HEK293 (cell line): Measurements from ENCODE around the gene ANO8.

Source experiments
- CTCF ChIA-PET: fragments of 350-600 bp; formaldehyde crosslinking; extraction: SDS; loops from one replicate; lab custom pipeline; 2021; ENCODE audit warnings: antibody characterized with exemption; lab: Yijun Ruan, JAX
- POLR2A ChIA-PET: fragments of 300-600 bp; formaldehyde crosslinking; extraction: SDS; loops from one replicate; lab custom pipeline; 2020; ENCODE audit warnings: antibody characterized with exemption, inconsistent platforms; lab: Yijun Ruan, JAX
- H3K27ac ChIP-seq: fragments of 200-500 bp; sonication (Bioruptor generic); 2 replicates; pipeline ENCODE4 v1.5.1; 2014; ENCODE audit warnings: low read depth, low read length, control low read depth, inconsistent platforms; ENCODE audit errors: extremely low read depth
- H3K36me3 ChIP-seq, 2 experiments: fragments of 200-500 bp in 1 of 2; sonication (Bioruptor generic) in 1 of 2; 1 replicate in 1 of 2; 2 replicates in 1 of 2; pipeline ENCODE4 v1.5.1; 2014 to 2017; ENCODE audit warnings: inconsistent platforms in 2 of 2, low read length in 2 of 2; ENCODE audit not compliant: control insufficient read depth in 2 of 2, insufficient read depth in 1 of 2
- H3K4me1 ChIP-seq: fragments of 200-500 bp; sonication (Bioruptor generic); 2 replicates; pipeline ENCODE4 v1.5.1; 2014; ENCODE audit warnings: mild to moderate bottlenecking, low read length, inconsistent platforms; ENCODE audit not compliant: control insufficient read depth, insufficient read depth
- H3K4me3 ChIP-seq: 2 replicates; pipeline ENCODE4 v1.5.1; 2011; ENCODE audit warnings: low read depth, mild to moderate bottlenecking, control low read depth, low read length, moderate library complexity
- H3K9me3 ChIP-seq: fragments of 200-500 bp; sonication (Bioruptor generic); 2 replicates; pipeline ENCODE4 v1.5.1; 2014; ENCODE audit warnings: low read depth, low read length, inconsistent platforms; ENCODE audit not compliant: control insufficient read depth, insufficient read depth
- GLIS1 ChIP-seq: fragments of 450-650 bp; formaldehyde crosslinking; IDR thresholded peaks from 2 replicates; pipeline ENCODE4 v1.5.1; 2016; ENCODE audit warnings: missing biosample characterization, missing genetic modification characterization
- GLIS2 ChIP-seq: fragments of 450-650 bp; formaldehyde crosslinking; IDR thresholded peaks from 2 replicates; pipeline ENCODE4 v1.5.1; 2016; ENCODE audit warnings: missing biosample characterization, missing genetic modification characterization
- KLF9 ChIP-seq: fragments of 450-650 bp; formaldehyde crosslinking; IDR thresholded peaks from 2 replicates; pipeline ENCODE4 v1.5.1; 2016; ENCODE audit warnings: missing biosample characterization, missing genetic modification characterization, low read depth
- PRDM4 ChIP-seq: fragments of 450-650 bp; formaldehyde crosslinking; IDR thresholded peaks from 2 replicates; pipeline ENCODE4 v1.5.1; 2017; ENCODE audit warnings: missing biosample characterization, missing genetic modification characterization
- WT1 ChIP-seq: fragments of 450-650 bp; formaldehyde crosslinking; IDR thresholded peaks from 2 replicates; pipeline ENCODE4 v1.5.1; 2016; ENCODE audit warnings: missing biosample characterization, missing genetic modification characterization
- YY2 ChIP-seq: fragments of 450-650 bp; formaldehyde crosslinking; IDR thresholded peaks from 2 replicates; pipeline ENCODE4 v1.5.1; 2016; ENCODE audit warnings: missing biosample characterization, missing genetic modification characterization
- ZBTB17 ChIP-seq: fragments of 450-650 bp; formaldehyde crosslinking; IDR thresholded peaks from 2 replicates; pipeline ENCODE4 v1.5.1; 2016; ENCODE audit warnings: missing biosample characterization, missing genetic modification characterization
- ZBTB8A ChIP-seq: fragments of 450-650 bp; formaldehyde crosslinking; IDR thresholded peaks from 2 replicates; pipeline ENCODE4 v1.5.1; 2016; ENCODE audit warnings: missing biosample characterization, missing genetic modification characterization
- ZNF274 ChIP-seq, 2 experiments: fragments of 200-500 bp in 1 of 2; fragments of 450-650 bp in 1 of 2; sonication (Bioruptor generic) in 1 of 2; formaldehyde crosslinking in 1 of 2; IDR thresholded peaks; 2 replicates each; pipeline versions ENCODE4 v1.5.1 to v1.6.1; 2014 to 2016; ENCODE audit warnings: borderline replicate concordance in 1 of 2, inconsistent platforms in 1 of 2, low read length in 1 of 2, missing biosample characterization in 1 of 2, missing genetic modification characterization in 1 of 2
- ZNF341 ChIP-seq: fragments of 450-650 bp; formaldehyde crosslinking; IDR thresholded peaks from 2 replicates; pipeline ENCODE4; 2016; ENCODE audit warnings: low read depth, missing biosample characterization, missing genetic modification characterization
- ZNF366 ChIP-seq: fragments of 450-650 bp; formaldehyde crosslinking; conservative IDR thresholded peaks from 2 replicates; pipeline ENCODE4 v1.5.1; 2016; ENCODE audit warnings: missing biosample characterization, missing genetic modification characterization
- ZNF398 ChIP-seq: fragments of 450-650 bp; formaldehyde crosslinking; IDR thresholded peaks from 2 replicates; pipeline ENCODE4 v1.5.1; 2017; ENCODE audit warnings: missing biosample characterization, missing genetic modification characterization
- ZNF514 ChIP-seq: fragments of 450-650 bp; formaldehyde crosslinking; IDR thresholded peaks from 2 replicates; pipeline ENCODE4 v1.5.1; 2016; ENCODE audit warnings: missing biosample characterization, missing genetic modification characterization
- ZNF558 ChIP-seq: fragments of 450-650 bp; formaldehyde crosslinking; IDR thresholded peaks from 2 replicates; pipeline ENCODE4 v1.5.1; 2016; ENCODE audit warnings: missing biosample characterization, missing genetic modification characterization
- ZNF843 ChIP-seq: fragments of 450-650 bp; formaldehyde crosslinking; IDR thresholded peaks from 2 replicates; pipeline ENCODE4 v1.5.1; 2016; ENCODE audit warnings: missing biosample characterization, missing genetic modification characterization
- TF ChIP-seq, protein P1 (sequence below): fragments of 450-650 bp; formaldehyde crosslinking; IDR thresholded peaks from 2 replicates; pipeline ENCODE4 v1.5.1; 2017; ENCODE audit warnings: missing biosample characterization, missing genetic modification characterization
- TF ChIP-seq, protein P2 (sequence below): fragments of 450-650 bp; IDR thresholded peaks from 2 replicates; pipeline ENCODE4 v1.5.1; 2018; ENCODE audit warnings: missing biosample characterization, missing genetic modification characterization

Gene ANO8

DNA sequence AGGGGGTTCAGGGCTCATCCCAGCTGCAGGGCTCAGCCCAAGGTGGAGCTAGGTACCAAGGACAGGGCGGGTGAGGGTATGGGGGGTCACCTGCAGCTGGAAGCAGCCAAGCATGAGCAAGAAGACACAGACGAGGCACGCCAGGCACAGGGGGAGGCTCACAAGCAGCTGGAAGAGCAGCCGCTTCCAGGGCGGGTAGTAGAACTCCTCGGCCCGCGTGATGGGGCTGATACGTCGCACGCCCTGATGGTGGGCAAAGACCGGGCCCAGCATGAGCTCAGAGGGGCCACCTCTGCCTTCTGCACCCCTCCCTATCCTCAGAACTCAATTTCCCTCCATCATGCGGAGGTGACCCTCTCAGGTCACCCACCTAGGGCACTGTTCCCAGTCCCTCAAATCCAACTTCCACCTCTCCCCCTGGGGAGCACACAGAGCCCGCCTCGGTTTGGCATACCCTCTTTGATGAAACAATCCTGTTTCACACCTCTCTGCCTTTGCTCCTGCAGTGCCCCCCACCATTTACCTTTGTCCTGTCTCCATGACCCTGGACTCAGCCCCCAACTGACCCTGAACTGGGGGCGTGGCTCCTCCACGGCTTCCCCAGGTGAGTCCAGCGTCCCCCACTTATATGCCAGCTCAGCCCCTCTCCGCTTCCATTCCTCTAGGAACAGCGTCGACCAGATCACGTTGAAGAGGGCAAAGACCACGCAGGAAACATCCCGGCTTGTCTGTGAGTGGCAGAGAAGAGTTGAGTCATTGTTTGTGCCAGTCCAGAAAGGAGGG lies 4.2 kb downstream of the ANO8 start:
- H3K9me3 ChIP-seq = no peaks in the 10 kb centered on the region
- H3K36me3 ChIP-seq = peaks cover 0 to 20% of the 10 kb centered on the region in 2 experiments; a peak in 2 of 3 replicates
- H3K27ac ChIP-seq = no peak overlapping the region
- H3K4me3 ChIP-seq = no peak overlapping the region
- POLR2A ChIA-PET = interaction anchor here (0.5 to 7.6 kb wide), 3 partner anchors 9 to 649 kb away, joined by 3 to 64 read pairs (median 5); partner anchors contain the start of gene DDA1
- CTCF ChIA-PET = interaction anchor here (0.6 kb wide), 1 partner anchor 629 kb away, joined by 3 read pairs; no protein-coding TSS in a partner anchor
- peaks cover 4% of the 10 kb centered on the region; the same call in 1 of the 2 replicates for H3K4me1 ChIP-seq
- TF ChIP-seq ZBTB8A (tag by site-specific recombination) (peak; percentile 14; the same call in 1 of the 2 replicates), ZBTB17 (tag by site-specific recombination) (no peak), KLF9 (tag by site-specific recombination) (no peak), ZNF341 (tag by site-specific recombination) (peak; percentile 84)

- ChIA-PET POLR2A (interaction anchor here (1.7 to 2.6 kb wide), 2 partner anchors 8 to 12 kb away, joined by 5 to 13 read pairs; no protein-coding TSS in a partner anchor), CTCF (interaction anchor here (0.6 to 0.7 kb wide), 2 partner anchors 20 to 628 kb away, joined by 3 read pairs; no protein-coding TSS in a partner anchor)
- TF ChIP-seq ZNF366 (no peak), ZNF398 (tag by site-specific recombination) (no peak), GLIS2 (tag by site-specific recombination) (peak; percentile 50; the same call in 1 of the 2 replicates)
- TF ChIP-seq, protein P1, sequence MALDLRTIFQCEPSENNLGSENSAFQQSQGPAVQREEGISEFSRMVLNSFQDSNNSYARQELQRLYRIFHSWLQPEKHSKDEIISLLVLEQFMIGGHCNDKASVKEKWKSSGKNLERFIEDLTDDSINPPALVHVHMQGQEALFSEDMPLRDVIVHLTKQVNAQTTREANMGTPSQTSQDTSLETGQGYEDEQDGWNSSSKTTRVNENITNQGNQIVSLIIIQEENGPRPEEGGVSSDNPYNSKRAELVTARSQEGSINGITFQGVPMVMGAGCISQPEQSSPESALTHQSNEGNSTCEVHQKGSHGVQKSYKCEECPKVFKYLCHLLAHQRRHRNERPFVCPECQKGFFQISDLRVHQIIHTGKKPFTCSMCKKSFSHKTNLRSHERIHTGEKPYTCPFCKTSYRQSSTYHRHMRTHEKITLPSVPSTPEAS (tag by site-specific recombination) = no peak
- peaks cover 0 to 20% of the 10 kb centered on the region in 2 experiments; a peak in 2 of 3 replicates for H3K36me3 ChIP-seq
- no peak overlapping the region for H3K4me3 ChIP-seq
- no peaks in the 10 kb centered on the region for H3K9me3 ChIP-seq
- no peak overlapping the region for H3K27ac ChIP-seq
- H3K4me1 ChIP-seq = peaks cover 4% of the 10 kb centered on the region; the same call in 1 of the 2 replicates
Measured at GRCh38 chr19:17329366-17330261, 5.0 kb downstream of the ANO8 start.

GRCh38 chr19:17328517-17329365 lies 5.9 kb downstream of the ANO8 start:
- ChIA-PET CTCF (interaction anchor here (0.7 kb wide), 1 partner anchor 19 kb away, joined by 3 read pairs; no protein-coding TSS in a partner anchor), POLR2A (interaction anchor here (0.6 to 2.6 kb wide), 5 partner anchors 11 to 1839 kb away, joined by 3 to 13 read pairs (median 5); partner anchors contain the start of genes DDA1 and MRPL34)
- Histone ChIP-seq H3K4me3 (peak overlapping the region; percentile 28), H3K27ac (peak overlapping the region; percentile 53; the same call in 1 of the 2 replicates), H3K36me3 (peaks cover 0 to 20% of the 10 kb centered on the region in 2 experiments; a peak in 2 of 3 replicates), H3K9me3 (no peaks in the 10 kb centered on the region), H3K4me1 (peaks cover 1% of the 10 kb centered on the region; the same call in 1 of the 2 replicates)
- TF ChIP-seq ZNF274 (IDR thresholded peaks at IDR 0.05; ENCODE audit: low read length) = no peak
- TF ChIP-seq ZNF274 (tag by site-specific recombination; IDR thresholded peaks at IDR 0.05; ENCODE audit: borderline replicate concordance) = no peak
- no peak for TF ChIP-seq YY2 (tag by site-specific recombination)
- 0 out of 2 replicates have a peak, but pooled peaks have one; percentile 21 for TF ChIP-seq WT1
- no peak for TF ChIP-seq ZNF843
- TF ChIP-seq, protein P2, sequence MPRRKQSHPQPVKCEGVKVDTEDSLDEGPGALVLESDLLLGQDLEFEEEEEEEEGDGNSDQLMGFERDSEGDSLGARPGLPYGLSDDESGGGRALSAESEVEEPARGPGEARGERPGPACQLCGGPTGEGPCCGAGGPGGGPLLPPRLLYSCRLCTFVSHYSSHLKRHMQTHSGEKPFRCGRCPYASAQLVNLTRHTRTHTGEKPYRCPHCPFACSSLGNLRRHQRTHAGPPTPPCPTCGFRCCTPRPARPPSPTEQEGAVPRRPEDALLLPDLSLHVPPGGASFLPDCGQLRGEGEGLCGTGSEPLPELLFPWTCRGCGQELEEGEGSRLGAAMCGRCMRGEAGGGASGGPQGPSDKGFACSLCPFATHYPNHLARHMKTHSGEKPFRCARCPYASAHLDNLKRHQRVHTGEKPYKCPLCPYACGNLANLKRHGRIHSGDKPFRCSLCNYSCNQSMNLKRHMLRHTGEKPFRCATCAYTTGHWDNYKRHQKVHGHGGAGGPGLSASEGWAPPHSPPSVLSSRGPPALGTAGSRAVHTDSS (tag by site-specific recombination) = peak; percentile 89
- no peak for TF ChIP-seq ZNF514 (tag by site-specific recombination)
- no peak for TF ChIP-seq ZNF558 (tag by site-specific recombination)
- TF ChIP-seq PRDM4 (tag by site-specific recombination) = no peak
- no peak for TF ChIP-seq ZNF366
- TF ChIP-seq GLIS1 (tag by site-specific recombination) = peak; percentile 51; the same call in 1 of the 2 replicates
